PC-3 (cell line): Measurements from ENCODE around the gene ANKRD11. TPM values are rescaled to one million over a fixed set of nuclear protein-coding genes. Genes with fewer than 3 reads are reported as not detected.
A peak's percentile ranks its signal among the peaks of the same experiment; 100 is the strongest.

Experiments
- ATAC-seq: fragments of 200-7000 bp; cut with Tn5 transposase; 2 replicates; pipeline ENCODE4 v1.9.1; 2020; ENCODE audit warnings: mild to moderate bottlenecking, moderate library complexity
- Bru-seq: library from RNA; stranded (reverse); fragments of 400-500 nt; gene quantifications from one replicate; lab custom pipeline; 2021; lab: Mats Ljungman, UMichigan
- BruChase-seq, 2 experiments: library from RNA; stranded (reverse); fragments of 400-500 nt; gene quantifications; one replicate each; lab custom pipeline; 2021; lab: Mats Ljungman, UMichigan
- BruUV-seq: library from RNA; stranded (reverse); fragments of 400-500 nt; replicated peaks from 2 replicates; lab custom pipeline; 2021; lab: Mats Ljungman, UMichigan
- CTCF ChIA-PET: fragments of 300-600 bp; sonication (Branson Sonifier 250); formaldehyde crosslinking; loops from one replicate; lab custom pipeline; 2022; ENCODE audit warnings: antibody characterized with exemption; lab: Charles Lee
- POLR2A ChIA-PET: fragments of 300-600 bp; sonication (Branson Sonifier 250); formaldehyde crosslinking; loops from one replicate; lab custom pipeline; 2022; ENCODE audit warnings: antibody characterized with exemption; ENCODE audit not compliant: unreplicated experiment; lab: Charles Lee
- DNase-seq: peaks from one replicate; pipeline ENCODE4 v3.0.0-alpha.2; 2015
- H2AFZ ChIP-seq: fragments of 300-600 bp; sonication (generic); 2 replicates; pipeline ENCODE4 v1.6.0; 2016; ENCODE audit warnings: antibody characterized with exemption, low read length
- H3F3A ChIP-seq: fragments of 300-600 bp; sonication (generic); one replicate; pipeline ENCODE4 v1.6.0; 2017; ENCODE audit warnings: antibody characterized with exemption, low read length, control low read depth, mild to moderate bottlenecking; ENCODE audit not compliant: unreplicated experiment
- H3K27ac ChIP-seq: fragments of 300-600 bp; sonication (generic); 2 replicates; pipeline ENCODE4 v1.5.1; 2016; ENCODE audit warnings: mild to moderate bottlenecking, low read length
- H3K27me3 ChIP-seq: fragments of 300-600 bp; sonication (generic); 2 replicates; pipeline ENCODE4 v1.6.1; 2016; ENCODE audit warnings: low read length, mixed read lengths
- H3K36me3 ChIP-seq: fragments of 300-600 bp; sonication (generic); 2 replicates; pipeline ENCODE4 v1.6.1; 2016; ENCODE audit warnings: low read depth, mixed run types, low read length, mixed read lengths
- H3K4me1 ChIP-seq: fragments of 300-600 bp; sonication (generic); 2 replicates; pipeline ENCODE4 v1.5.1; 2016; ENCODE audit warnings: low read length; ENCODE audit not compliant: insufficient read depth
- H3K4me2 ChIP-seq: fragments of 300-600 bp; sonication (generic); 2 replicates; pipeline ENCODE4 v1.6.0; 2016; ENCODE audit warnings: low read length
- H3K4me3 ChIP-seq: fragments of 300-600 bp; sonication (generic); 2 replicates; pipeline ENCODE4 v1.5.1; 2016; ENCODE audit warnings: mild to moderate bottlenecking, low read length, mixed read lengths
- H3K79me2 ChIP-seq: fragments of 300-600 bp; sonication (generic); 2 replicates; pipeline ENCODE4 v1.6.1; 2017; ENCODE audit warnings: low read length, mixed read lengths
- H3K9ac ChIP-seq: fragments of 300-600 bp; sonication (generic); 2 replicates; pipeline ENCODE4 v1.6.0; 2016; ENCODE audit warnings: mild to moderate bottlenecking, low read length
- H3K9me2 ChIP-seq: fragments of 300-600 bp; sonication (generic); replicated peaks from 2 replicates; pipeline ENCODE4 v1.6.1; 2016; ENCODE audit warnings: mixed run types, low read length, mixed read lengths
- H3K9me3 ChIP-seq: fragments of 300-600 bp; sonication (generic); 2 replicates; pipeline ENCODE4 v1.6.1; 2016; ENCODE audit warnings: low read length, mixed read lengths
- H4K20me1 ChIP-seq: fragments of 300-600 bp; sonication (generic); 2 replicates; pipeline ENCODE4 v1.6.1; 2016; ENCODE audit warnings: low read length, mixed read lengths
- CTCF ChIP-seq: fragments of 300-600 bp; sonication (generic); conservative IDR thresholded peaks from 2 replicates; pipeline ENCODE4 v1.5.1; 2017; ENCODE audit warnings: antibody characterized with exemption, low read depth, mild to moderate bottlenecking, low read length
- EZH2 ChIP-seq: fragments of 300-600 bp; sonication (generic); IDR thresholded peaks from one replicate; pipeline ENCODE4 v1.6.1; 2017; ENCODE audit warnings: antibody characterized with exemption, mild to moderate bottlenecking, low read length; ENCODE audit not compliant: unreplicated experiment
- EZH2phosphoT487 ChIP-seq: fragments of 300-600 bp; sonication (generic); IDR thresholded peaks from 2 replicates; pipeline ENCODE4 v1.6.1; 2018; ENCODE audit warnings: mild to moderate bottlenecking, antibody characterized with exemption, low read length, borderline replicate concordance
- intact Hi-C: fragments of 100-400 bp; cut with micrococcal nuclease; formaldehyde crosslinking; loops from 2 replicates; pipeline ENCODE4 v1.9.0; 2023
- long read RNA-seq: library from polyadenylated mRNA; unstranded; transcript quantifications from one replicate; pipeline ENCODE4 v2.0.0, GENCODE V29; 2021; ENCODE audit not compliant: unreplicated experiment
- total RNA-seq: library from RNA; depleted of rRNA; stranded (reverse); fragments of >200 nt; gene quantifications from 2 replicates; pipeline ENCODE4 v1.2.3, GENCODE V29; 2014; rRNA removed

The ANKRD11 gene
- total RNA-seq (65.0 and 92.6 TPM in 2 replicates), Bru-seq, nascent RNA (percentile 89 among the genes with signal in this experiment), BruChase-seq, experiment 1, labeled RNA remaining after a 6-hour chase (percentile 89 among the genes with signal in this experiment), BruChase-seq, experiment 2, labeled RNA remaining after a 2-hour chase (percentile 90 among the genes with signal in this experiment)
- long read RNA-seq, partial matches to known transcripts: 158 of 478 reads
- long read RNA-seq, other reads (novel, unspliced or antisense): 313 of 478 reads

DNA sequence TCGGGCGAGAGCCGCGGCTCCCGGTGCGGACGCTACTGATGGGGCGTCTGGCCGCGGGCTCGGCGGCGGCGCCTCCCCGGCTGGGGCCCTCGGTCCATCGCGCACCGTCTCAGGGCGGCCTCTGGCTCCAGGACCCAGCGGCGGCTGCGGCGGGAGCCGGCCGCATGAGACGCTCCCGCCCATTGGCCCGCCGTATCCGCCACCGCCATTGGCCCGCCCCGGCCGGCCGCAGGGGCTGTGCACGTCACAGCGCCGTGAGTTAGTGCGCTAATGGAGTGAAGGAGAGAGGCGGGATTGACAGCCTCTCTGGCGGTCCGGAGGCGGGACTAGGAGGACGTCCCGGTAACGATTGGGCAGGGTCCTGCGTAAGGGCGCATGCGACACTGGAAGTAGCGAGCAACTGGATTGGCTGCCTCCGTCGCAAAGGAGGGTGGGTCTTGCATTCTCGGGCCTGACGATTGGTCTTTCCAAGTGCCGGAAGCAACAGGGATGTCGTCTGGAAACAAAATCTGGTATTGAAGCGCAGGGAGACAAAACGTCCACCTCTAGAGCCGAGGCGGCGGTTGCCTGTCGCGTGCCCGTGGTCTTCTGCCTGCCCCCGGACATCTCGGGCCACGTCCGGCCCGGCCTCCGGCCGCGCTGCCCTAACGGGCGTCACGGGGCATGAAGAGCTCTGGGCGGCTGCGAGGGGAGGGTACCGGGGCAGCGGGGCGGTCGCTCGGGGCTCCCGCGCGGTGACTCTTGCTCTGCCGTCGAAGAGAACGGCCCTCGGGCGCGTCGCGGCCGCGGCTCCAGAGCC, at the start of gene ANKRD11:
TSS of gene ANKRD11 (minus strand) at position 123 of the 799 bp plus-strand sequence. CDS start 173,542 bp downstream, outside the sequence.
- H3K4me3 ChIP-seq: peak within 1 kb of the TSS; percentile 94
- no TSS peak for BruUV-seq
- H3K36me3 ChIP-seq: 0 out of 2 replicates have a peak, but pooled peaks cover 7% of the 10 kb centered on the region
- intact Hi-C loops: loop anchor here (2.0 to 5.0 kb wide), 2 partner anchors 14 to 158 kb away; no protein-coding TSS in a partner anchor
- peak within 1 kb of the TSS; percentile 40 for H3K27ac ChIP-seq
- no peaks in the 10 kb centered on the region for H3K9me3 ChIP-seq
- peaks cover 21% of the 10 kb centered on the region for H3K4me1 ChIP-seq
- peak within 1 kb of the TSS; percentile 60 for H2AFZ ChIP-seq
- DNase-seq (peak; percentile 98), ATAC-seq (peak; percentile 96)
- H3K9me2 ChIP-seq: no peaks in the 10 kb centered on the region
- CTCF ChIA-PET: no interaction called here
- no peak for TF ChIP-seq EZH2
- no peak for TF ChIP-seq EZH2phosphoT487
- TF ChIP-seq CTCF: no peak
- peaks cover 55% of the 10 kb centered on the region for H3K79me2 ChIP-seq
- POLR2A ChIA-PET: no interaction called here
- no peaks in the 10 kb centered on the region for H3F3A ChIP-seq
- peak within 1 kb of the TSS; percentile 96 for H3K4me2 ChIP-seq
- peak within 1 kb of the TSS; percentile 80 for H3K9ac ChIP-seq
- H4K20me1 ChIP-seq: peaks cover 31% of the 10 kb centered on the region
- no peaks in the 10 kb centered on the region for H3K27me3 ChIP-seq

DNA sequence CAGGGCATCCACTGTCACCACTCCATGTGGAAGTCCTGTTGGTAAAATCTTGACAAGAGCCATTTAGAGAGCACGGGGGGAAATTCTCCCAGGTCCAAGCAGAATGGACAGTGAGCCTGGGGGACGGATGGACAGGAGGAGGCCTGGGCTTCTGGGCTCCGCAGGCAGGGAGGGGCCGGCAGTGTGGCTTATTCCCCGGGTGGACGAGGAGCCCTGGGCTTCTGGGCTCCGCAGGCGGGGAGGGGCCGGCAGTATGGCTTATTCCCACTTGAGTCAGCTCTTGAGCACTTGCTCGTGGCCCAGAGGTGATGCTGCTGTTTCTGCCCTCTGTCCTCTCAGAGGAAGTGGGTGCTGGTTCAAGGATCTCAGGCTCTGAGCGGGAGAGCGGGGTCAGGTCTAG, 47.9 kb upstream of the ANKRD11 start:
- no TSS peak for BruUV-seq
- H3K27ac ChIP-seq: no peak overlapping the region
- intact Hi-C loops: no loop called here
- no peak overlapping the region for H3K9ac ChIP-seq
- H3K36me3 ChIP-seq: no peaks in the 10 kb centered on the region; the same call in 1 of the 2 replicates
- no peaks in the 10 kb centered on the region for H4K20me1 ChIP-seq
- H3K9me3 ChIP-seq: no peaks in the 10 kb centered on the region
- ChIA-PET POLR2A (no interaction called here), CTCF (no interaction called here)
- no peak overlapping the region for H3K4me3 ChIP-seq
- H3K4me2 ChIP-seq: no peak overlapping the region
- H3K9me2 ChIP-seq: no peaks in the 10 kb centered on the region
- no peaks in the 10 kb centered on the region for H3F3A ChIP-seq
- no peaks in the 10 kb centered on the region for H3K4me1 ChIP-seq
- H3K79me2 ChIP-seq: no peaks in the 10 kb centered on the region
- no peak overlapping the region for H2AFZ ChIP-seq
- no peak for ATAC-seq
- no peaks in the 10 kb centered on the region for H3K27me3 ChIP-seq
- no peak for DNase-seq
- TF ChIP-seq EZH2phosphoT487 (no peak), CTCF (no peak), EZH2 (no peak)
